ENCODE results near the gene SPRED2.

SPRED2 gene

GRCh38 chr2:65393743-65394422 is 38.5 kb downstream of the SPRED2 start:
- no peaks in the 10 kb centered on the region for H3K36me3 ChIP-seq (ENCODE audit: insufficient read depth, low read length)
- H3K27me3 ChIP-seq (ENCODE audit: insufficient read depth, low read length) = no peaks in the 10 kb centered on the region
- 92% methylated on average over 3 of the region's 3 CpGs for WGBS
- H3K27ac ChIP-seq (ENCODE audit: low read depth, low read length) = no peak overlapping the region
- no peak overlapping the region for H3K9ac ChIP-seq (ENCODE audit: low read depth, low read length)
- H3K4me1 ChIP-seq (ENCODE audit: insufficient read depth, low read length) = peaks cover 12% of the 10 kb centered on the region
- H3K9me3 ChIP-seq (ENCODE audit: insufficient read depth, low read depth, low read length) = no peaks in the 10 kb centered on the region
- no peak overlapping the region for H3K4me3 ChIP-seq (ENCODE audit: low read length)

DNA sequence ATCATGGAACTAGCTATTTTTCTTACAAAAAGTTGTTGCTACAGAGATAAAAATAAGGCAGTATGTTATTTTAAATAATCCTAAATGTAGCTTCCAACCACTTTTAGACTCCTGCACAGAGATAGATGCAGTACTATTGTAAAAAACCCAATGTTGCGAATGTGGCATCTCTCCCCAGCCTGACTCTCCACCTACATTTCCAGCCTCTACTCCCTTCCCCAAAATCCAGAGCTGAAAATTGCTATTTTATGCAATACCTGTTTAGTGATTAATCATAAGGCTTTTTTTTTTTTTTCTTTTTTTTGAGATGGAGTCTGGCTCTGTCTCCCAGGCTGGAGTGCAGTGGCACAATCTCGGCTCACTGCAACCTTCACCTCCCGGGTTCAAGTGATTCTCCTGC is 39.4 kb downstream of the SPRED2 start:
- Histone ChIP-seq H3K27ac (ENCODE audit: low read depth, low read length) (no peak overlapping the region), H3K36me3 (ENCODE audit: insufficient read depth, low read length) (no peaks in the 10 kb centered on the region), H3K9me3 (ENCODE audit: insufficient read depth, low read depth, low read length) (no peaks in the 10 kb centered on the region), H3K4me1 (ENCODE audit: insufficient read depth, low read length) (peaks cover 19% of the 10 kb centered on the region), H3K4me3 (ENCODE audit: low read length) (no peak overlapping the region), H3K27me3 (ENCODE audit: insufficient read depth, low read length) (no peaks in the 10 kb centered on the region), H3K9ac (ENCODE audit: low read depth, low read length) (no peak overlapping the region)
- 96% methylated on average over 3 of the region's 3 CpGs for WGBS

GRCh38 chr2:65392609-65393008 is 39.8 kb downstream of the SPRED2 start:
- 87% methylated on average over 5 of the region's 5 CpGs for WGBS
- no peak overlapping the region for H3K9ac ChIP-seq (ENCODE audit: low read depth, low read length)
- H3K9me3 ChIP-seq (ENCODE audit: insufficient read depth, low read depth, low read length) = no peaks in the 10 kb centered on the region
- no peak overlapping the region for H3K4me3 ChIP-seq (ENCODE audit: low read length)
- no peaks in the 10 kb centered on the region for H3K36me3 ChIP-seq (ENCODE audit: insufficient read depth, low read length)
- H3K27me3 ChIP-seq (ENCODE audit: insufficient read depth, low read length) = no peaks in the 10 kb centered on the region
- peaks cover 19% of the 10 kb centered on the region for H3K4me1 ChIP-seq (ENCODE audit: insufficient read depth, low read length)
- H3K27ac ChIP-seq (ENCODE audit: low read depth, low read length) = no peak overlapping the region

GRCh38 chr2:65390134-65390533 is 42.3 kb downstream of the SPRED2 start:
- no peak overlapping the region for H3K4me3 ChIP-seq (ENCODE audit: low read length)
- no peak overlapping the region for H3K9ac ChIP-seq (ENCODE audit: low read depth, low read length)
- no peaks in the 10 kb centered on the region for H3K27me3 ChIP-seq (ENCODE audit: insufficient read depth, low read length)
- no peaks in the 10 kb centered on the region for H3K36me3 ChIP-seq (ENCODE audit: insufficient read depth, low read length)
- H3K4me1 ChIP-seq (ENCODE audit: insufficient read depth, low read length) = peaks cover 19% of the 10 kb centered on the region
- no peak overlapping the region for H3K27ac ChIP-seq (ENCODE audit: low read depth, low read length)
- H3K9me3 ChIP-seq (ENCODE audit: insufficient read depth, low read depth, low read length) = no peaks in the 10 kb centered on the region
- WGBS = 84% methylated on average over 6 of the region's 6 CpGs

GRCh38 chr2:65389476-65389875 is 42.9 kb downstream of the SPRED2 start:
- Histone ChIP-seq H3K9me3 (ENCODE audit: insufficient read depth, low read depth, low read length) (no peaks in the 10 kb centered on the region), H3K4me1 (ENCODE audit: insufficient read depth, low read length) (peaks cover 14% of the 10 kb centered on the region), H3K27ac (ENCODE audit: low read depth, low read length) (no peak overlapping the region), H3K27me3 (ENCODE audit: insufficient read depth, low read length) (no peaks in the 10 kb centered on the region), H3K9ac (ENCODE audit: low read depth, low read length) (no peak overlapping the region), H3K36me3 (ENCODE audit: insufficient read depth, low read length) (no peaks in the 10 kb centered on the region), H3K4me3 (ENCODE audit: low read length) (no peak overlapping the region)
- 100% methylated on average over 1 of the region's 1 CpG for WGBS

GRCh38 chr2:65388596-65389390 is 43.6 kb downstream of the SPRED2 start:
- Histone ChIP-seq H3K4me1 (ENCODE audit: insufficient read depth, low read length) (peaks cover 14% of the 10 kb centered on the region), H3K9ac (ENCODE audit: low read depth, low read length) (no peak overlapping the region)
- 84% methylated on average over 3 of the region's 3 CpGs for WGBS

DNA sequence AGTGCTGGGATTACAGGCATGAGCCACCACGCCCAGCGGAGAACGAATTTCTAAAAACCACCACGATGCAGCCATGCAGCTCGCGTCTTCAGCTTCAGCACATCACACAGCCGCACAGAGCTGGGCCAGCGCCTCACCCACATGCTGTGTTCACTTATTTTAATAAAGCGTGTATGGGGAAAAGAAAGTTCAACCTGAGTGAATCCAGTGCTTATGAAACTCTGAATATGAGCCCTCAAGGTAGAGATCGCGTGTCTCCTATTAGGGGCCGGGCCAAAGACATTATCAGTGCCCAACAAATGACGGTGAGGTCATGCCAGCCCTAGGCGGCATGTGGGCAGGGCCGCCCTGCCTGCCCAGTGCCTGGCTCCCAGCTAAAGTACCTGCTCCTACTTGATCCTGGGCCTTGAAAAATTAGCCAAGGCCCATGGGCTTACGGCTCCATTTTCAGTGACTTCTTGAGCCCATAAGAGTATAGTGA is 44.3 kb downstream of the SPRED2 start:
- Histone ChIP-seq H3K27ac (ENCODE audit: low read depth, low read length) (no peak overlapping the region), H3K9me3 (ENCODE audit: insufficient read depth, low read depth, low read length) (no peaks in the 10 kb centered on the region), H3K4me1 (ENCODE audit: insufficient read depth, low read length) (peaks cover 19% of the 10 kb centered on the region), H3K4me3 (ENCODE audit: low read length) (no peak overlapping the region), H3K27me3 (ENCODE audit: insufficient read depth, low read length) (no peaks in the 10 kb centered on the region), H3K36me3 (ENCODE audit: insufficient read depth, low read length) (no peaks in the 10 kb centered on the region), H3K9ac (ENCODE audit: low read depth, low read length) (no peak overlapping the region)
- 95% methylated on average over 16 of the region's 16 CpGs for WGBS

More at GRCh38 chr2:65388596-65389390, 43.6 kb downstream of the SPRED2 start:
- Histone ChIP-seq H3K4me3 (ENCODE audit: low read length) (no peak overlapping the region), H3K27me3 (ENCODE audit: insufficient read depth, low read length) (no peaks in the 10 kb centered on the region), H3K9me3 (ENCODE audit: insufficient read depth, low read depth, low read length) (no peaks in the 10 kb centered on the region), H3K36me3 (ENCODE audit: insufficient read depth, low read length) (no peaks in the 10 kb centered on the region), H3K27ac (ENCODE audit: low read depth, low read length) (no peak overlapping the region)

GRCh38 chr2:65386989-65387388 is 45.4 kb downstream of the SPRED2 start:
- WGBS = 97% methylated on average over 4 of the region's 4 CpGs
- Histone ChIP-seq H3K27me3 (ENCODE audit: insufficient read depth, low read length) (no peaks in the 10 kb centered on the region), H3K4me3 (ENCODE audit: low read length) (no peak overlapping the region), H3K9ac (ENCODE audit: low read depth, low read length) (no peak overlapping the region), H3K9me3 (ENCODE audit: insufficient read depth, low read depth, low read length) (no peaks in the 10 kb centered on the region), H3K27ac (ENCODE audit: low read depth, low read length) (no peak overlapping the region), H3K4me1 (ENCODE audit: insufficient read depth, low read length) (peaks cover 28% of the 10 kb centered on the region), H3K36me3 (ENCODE audit: insufficient read depth, low read length) (no peaks in the 10 kb centered on the region)

DNA sequence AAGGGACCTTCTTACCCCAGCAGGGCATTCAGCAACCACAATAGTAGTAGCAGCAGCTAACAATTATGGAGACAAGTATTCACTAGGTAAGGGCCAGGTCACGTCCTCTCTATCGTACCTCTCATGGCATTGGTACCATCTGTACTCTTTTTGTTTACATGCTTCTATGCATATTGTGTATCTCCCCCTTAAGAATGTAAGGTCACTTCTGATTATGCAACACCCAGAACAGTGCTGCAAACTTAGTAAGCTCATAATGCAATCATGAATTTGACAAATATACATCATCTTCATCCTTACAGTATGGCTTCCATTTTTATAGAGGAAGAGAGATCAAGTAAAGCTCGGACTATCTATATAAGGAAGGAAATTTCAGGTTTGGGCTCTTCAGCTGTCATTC is 46.1 kb downstream of the SPRED2 start:
- Histone ChIP-seq H3K4me3 (ENCODE audit: low read length) (no peak overlapping the region), H3K27ac (ENCODE audit: low read depth, low read length) (no peak overlapping the region), H3K4me1 (ENCODE audit: insufficient read depth, low read length) (peaks cover 28% of the 10 kb centered on the region), H3K36me3 (ENCODE audit: insufficient read depth, low read length) (no peaks in the 10 kb centered on the region), H3K9ac (ENCODE audit: low read depth, low read length) (no peak overlapping the region), H3K9me3 (ENCODE audit: insufficient read depth, low read depth, low read length) (no peaks in the 10 kb centered on the region), H3K27me3 (ENCODE audit: insufficient read depth, low read length) (no peaks in the 10 kb centered on the region)
- 95% methylated on average over 3 of the region's 3 CpGs for WGBS

DNA sequence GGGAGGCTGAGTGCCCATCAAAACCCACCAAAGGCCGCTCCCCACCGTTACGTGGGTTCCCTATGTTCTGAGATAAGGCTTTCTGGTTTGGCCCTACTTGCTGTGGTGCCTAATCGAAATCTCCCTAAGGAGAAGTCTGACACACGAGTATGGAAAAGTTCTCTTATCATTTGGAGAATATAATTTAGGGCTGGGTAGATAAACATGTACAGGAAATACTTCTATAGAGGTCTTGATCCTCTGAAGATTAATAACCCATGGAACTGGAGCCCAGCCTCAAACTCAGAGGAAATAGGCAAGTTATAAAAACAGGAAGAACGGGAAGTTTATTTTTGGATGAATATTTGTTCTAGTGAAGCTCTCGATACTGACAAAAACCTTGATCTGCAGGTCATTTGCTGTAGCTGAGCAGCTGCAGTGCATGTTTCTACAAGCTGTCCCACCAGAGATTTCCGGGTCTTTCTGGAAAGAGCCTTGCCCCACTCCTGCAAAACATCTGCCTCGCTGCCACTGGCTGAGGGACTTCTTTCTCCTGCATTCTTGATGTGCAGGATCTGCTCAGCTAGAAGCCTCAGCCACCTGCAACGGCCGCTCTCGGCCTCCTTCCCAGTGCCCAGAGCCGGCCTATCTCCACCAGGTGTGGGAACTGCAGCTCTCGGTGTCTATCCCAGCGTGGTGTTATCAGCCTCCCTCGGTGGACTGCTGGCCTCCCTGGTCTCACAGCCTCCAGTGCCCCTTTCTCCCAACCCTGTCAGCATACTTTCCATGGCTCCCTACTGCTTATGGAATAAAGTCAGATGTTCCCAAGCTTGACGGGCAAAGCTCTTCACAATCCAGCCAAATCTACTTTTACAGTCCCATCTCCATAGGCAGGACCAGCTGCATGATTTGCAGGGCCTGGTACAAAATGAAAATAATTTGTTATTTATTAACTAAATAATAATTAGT is 48.6 kb downstream of the SPRED2 start:
- H3K27ac ChIP-seq (ENCODE audit: low read depth, low read length) = no peak overlapping the region
- no peaks in the 10 kb centered on the region for H3K27me3 ChIP-seq (ENCODE audit: insufficient read depth, low read length)
- no peak overlapping the region for H3K4me3 ChIP-seq (ENCODE audit: low read length)
- no peaks in the 10 kb centered on the region for H3K36me3 ChIP-seq (ENCODE audit: insufficient read depth, low read length)
- WGBS = 91% methylated on average over 17 of the region's 17 CpGs
- no peak overlapping the region for H3K9ac ChIP-seq (ENCODE audit: low read depth, low read length)
- no peaks in the 10 kb centered on the region for H3K9me3 ChIP-seq (ENCODE audit: insufficient read depth, low read depth, low read length)
- H3K4me1 ChIP-seq (ENCODE audit: insufficient read depth, low read length) = peaks cover 20% of the 10 kb centered on the region
